Activated B cell treated with CpG ODN at 0.5 μM for 24 hours (primary cell): ENCODE results near the gene CAPRIN1. TPM values are rescaled to one million over a fixed set of nuclear protein-coding genes. Genes with fewer than 3 reads are reported as not detected.
A peak's percentile ranks its signal among the peaks of the same experiment; 100 is the strongest.

Experiments
- ATAC-seq: fragments of 200-7000 bp; cut with Tn5 transposase; one replicate; pipeline ENCODE4 v1.10.0; 2021; ENCODE audit warnings: low read depth, mild to moderate bottlenecking, moderate library complexity
- CTCF ChIA-PET: fragments of 350-600 bp; sonication (Branson Sonifier 250); formaldehyde crosslinking; loops from one replicate; lab custom pipeline; 2021; ENCODE audit warnings: antibody characterized with exemption; lab: Charles Lee
- POLR2A ChIA-PET: fragments of 350-600 bp; sonication (Branson Sonifier 250); formaldehyde crosslinking; loops from one replicate; lab custom pipeline; 2021; ENCODE audit warnings: antibody characterized with exemption; lab: Charles Lee
- DNase-seq: peaks from one replicate; pipeline ENCODE4 v3.0.0; 2022
- H3K27ac Mint-ChIP-seq: one replicate; pipeline ENCODE4 v1.8.0; 2020; ENCODE audit warnings: mixed read lengths
- H3K27me3 Mint-ChIP-seq: one replicate; pipeline ENCODE4 v1.8.0; 2021; ENCODE audit warnings: mixed read lengths
- H3K36me3 Mint-ChIP-seq: one replicate; pipeline ENCODE4 v1.8.0; 2021; ENCODE audit warnings: low read depth, mixed read lengths
- H3K4me1 Mint-ChIP-seq: one replicate; pipeline ENCODE4 v1.8.0; 2021; ENCODE audit warnings: mixed read lengths
- H3K4me3 Mint-ChIP-seq: one replicate; pipeline ENCODE4 v1.8.0; 2020; ENCODE audit warnings: mild to moderate bottlenecking, mixed read lengths
- H3K9me3 Mint-ChIP-seq: one replicate; pipeline ENCODE4 v1.8.0; 2020; ENCODE audit warnings: mixed read lengths
- intact Hi-C: fragments of 100-400 bp; cut with micrococcal nuclease; formaldehyde crosslinking; loops from one replicate; pipeline ENCODE4 v1.15.1; 2024
- total RNA-seq: library from RNA; stranded (reverse); gene quantifications from 2 replicates; pipeline ENCODE4 v1.2.3, GENCODE V29; 2022
- TF ChIP-seq, protein P1 (sequence below): fragments of 200-600 bp; IDR thresholded peaks from one replicate; pipeline ENCODE4 v1.8.0; 2022; ENCODE audit warnings: antibody characterized with exemption, mild to moderate bottlenecking

The CAPRIN1 gene
- total RNA-seq, 1 donor from 2014 or later = 158 TPM

DNA sequence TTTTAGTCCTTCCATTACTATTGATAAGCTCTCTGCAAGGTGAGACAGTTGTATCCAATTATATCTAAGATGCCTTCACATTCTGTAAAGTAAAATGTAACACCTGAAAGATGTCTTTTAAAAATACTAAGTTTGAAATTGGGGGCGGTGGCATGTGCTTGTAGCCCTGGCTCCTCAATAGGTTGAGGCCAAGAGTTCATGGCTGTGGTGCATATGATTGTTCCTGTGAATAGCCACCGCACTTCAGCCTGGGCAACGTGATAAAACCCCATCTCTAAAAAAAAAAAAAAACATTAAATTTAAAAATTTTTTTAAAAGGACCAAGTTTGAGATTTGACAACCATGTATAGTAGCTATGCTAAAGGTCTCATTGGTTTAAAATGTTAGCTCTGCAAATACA, 20.5 kb downstream of the CAPRIN1 start:
- ChIA-PET CTCF (interaction anchor here (0.7 kb wide), 1 partner anchor 981 kb away, joined by 3 read pairs; no protein-coding TSS in a partner anchor), POLR2A (interaction anchor here (1.0 kb wide), 1 partner anchor 31 kb away, joined by 4 read pairs; no protein-coding TSS in a partner anchor)
- ATAC-seq = no peak
- no peak overlapping the region for H3K4me3 Mint-ChIP-seq
- no peak overlapping the region for H3K27ac Mint-ChIP-seq
- no peaks in the 10 kb centered on the region for H3K27me3 Mint-ChIP-seq
- no peak for DNase-seq
- intact Hi-C loops = no loop called here
- no peaks in the 10 kb centered on the region for H3K9me3 Mint-ChIP-seq
- peaks cover 45% of the 10 kb centered on the region for H3K36me3 Mint-ChIP-seq
- H3K4me1 Mint-ChIP-seq = peaks cover 28% of the 10 kb centered on the region
- TF ChIP-seq, protein P1, sequence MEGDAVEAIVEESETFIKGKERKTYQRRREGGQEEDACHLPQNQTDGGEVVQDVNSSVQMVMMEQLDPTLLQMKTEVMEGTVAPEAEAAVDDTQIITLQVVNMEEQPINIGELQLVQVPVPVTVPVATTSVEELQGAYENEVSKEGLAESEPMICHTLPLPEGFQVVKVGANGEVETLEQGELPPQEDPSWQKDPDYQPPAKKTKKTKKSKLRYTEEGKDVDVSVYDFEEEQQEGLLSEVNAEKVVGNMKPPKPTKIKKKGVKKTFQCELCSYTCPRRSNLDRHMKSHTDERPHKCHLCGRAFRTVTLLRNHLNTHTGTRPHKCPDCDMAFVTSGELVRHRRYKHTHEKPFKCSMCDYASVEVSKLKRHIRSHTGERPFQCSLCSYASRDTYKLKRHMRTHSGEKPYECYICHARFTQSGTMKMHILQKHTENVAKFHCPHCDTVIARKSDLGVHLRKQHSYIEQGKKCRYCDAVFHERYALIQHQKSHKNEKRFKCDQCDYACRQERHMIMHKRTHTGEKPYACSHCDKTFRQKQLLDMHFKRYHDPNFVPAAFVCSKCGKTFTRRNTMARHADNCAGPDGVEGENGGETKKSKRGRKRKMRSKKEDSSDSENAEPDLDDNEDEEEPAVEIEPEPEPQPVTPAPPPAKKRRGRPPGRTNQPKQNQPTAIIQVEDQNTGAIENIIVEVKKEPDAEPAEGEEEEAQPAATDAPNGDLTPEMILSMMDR = no peak

DNA sequence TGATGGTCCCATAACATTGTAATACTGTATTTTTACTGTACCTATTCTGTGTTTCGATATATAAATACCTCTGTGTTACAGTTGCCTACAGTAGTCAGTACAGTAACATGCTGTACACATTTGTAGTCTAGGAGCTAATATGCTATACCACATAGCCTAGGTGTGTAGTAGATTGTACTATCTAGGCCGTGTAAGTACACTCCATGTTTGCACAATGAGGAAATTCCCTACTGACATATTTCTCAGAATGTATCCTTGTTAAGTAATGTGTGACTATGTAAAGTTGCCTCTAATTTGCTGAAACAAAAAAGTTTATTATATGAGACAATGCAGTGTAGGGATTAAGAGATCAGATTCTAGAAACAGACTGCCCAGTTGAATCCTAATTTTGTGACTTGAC, 21.3 kb downstream of the CAPRIN1 start:
- ChIA-PET POLR2A (no interaction called here), CTCF (no interaction called here)
- H3K9me3 Mint-ChIP-seq = no peaks in the 10 kb centered on the region
- H3K36me3 Mint-ChIP-seq = peaks cover 53% of the 10 kb centered on the region
- no peak overlapping the region for H3K27ac Mint-ChIP-seq
- intact Hi-C loops = no loop called here
- ATAC-seq (no peak), DNase-seq (no peak)
- no peaks in the 10 kb centered on the region for H3K27me3 Mint-ChIP-seq
- H3K4me3 Mint-ChIP-seq = no peak overlapping the region
- H3K4me1 Mint-ChIP-seq = peaks cover 20% of the 10 kb centered on the region
- TF ChIP-seq, protein P1 = no peak

DNA sequence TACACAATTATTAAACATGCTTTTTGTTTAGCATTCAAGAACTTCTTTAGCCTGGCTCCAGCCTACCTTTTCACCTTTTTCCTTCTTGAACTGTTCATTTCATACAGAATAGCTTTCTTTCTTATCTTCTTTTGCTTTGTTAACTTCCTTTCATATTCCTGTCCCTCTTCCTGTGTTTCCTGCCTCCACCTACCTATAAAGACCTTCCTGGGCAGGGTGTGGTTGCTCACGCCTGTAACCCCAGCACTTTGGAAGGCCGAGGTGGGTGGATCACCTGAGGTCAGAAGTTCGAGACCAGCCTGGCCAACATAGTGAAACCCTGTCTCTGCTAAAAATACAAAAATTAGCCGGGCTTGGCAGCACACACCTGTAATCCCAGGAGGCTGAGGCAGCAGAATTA, 22.9 kb downstream of the CAPRIN1 start:
- ChIA-PET CTCF (interaction anchor here (1.3 kb wide), 1 partner anchor 14 kb away, joined by 3 read pairs; no protein-coding TSS in a partner anchor), POLR2A (no interaction called here)
- Mint-ChIP-seq H3K36me3 (peaks cover 68% of the 10 kb centered on the region), H3K27ac (peak overlapping the region; percentile 80), H3K4me1 (peaks cover 13% of the 10 kb centered on the region), H3K4me3 (no peak overlapping the region), H3K9me3 (no peaks in the 10 kb centered on the region), H3K27me3 (no peaks in the 10 kb centered on the region)
- intact Hi-C loops = no loop called here
- no peak for ATAC-seq
- DNase-seq = no peak
- TF ChIP-seq, protein P1 = no peak

DNA sequence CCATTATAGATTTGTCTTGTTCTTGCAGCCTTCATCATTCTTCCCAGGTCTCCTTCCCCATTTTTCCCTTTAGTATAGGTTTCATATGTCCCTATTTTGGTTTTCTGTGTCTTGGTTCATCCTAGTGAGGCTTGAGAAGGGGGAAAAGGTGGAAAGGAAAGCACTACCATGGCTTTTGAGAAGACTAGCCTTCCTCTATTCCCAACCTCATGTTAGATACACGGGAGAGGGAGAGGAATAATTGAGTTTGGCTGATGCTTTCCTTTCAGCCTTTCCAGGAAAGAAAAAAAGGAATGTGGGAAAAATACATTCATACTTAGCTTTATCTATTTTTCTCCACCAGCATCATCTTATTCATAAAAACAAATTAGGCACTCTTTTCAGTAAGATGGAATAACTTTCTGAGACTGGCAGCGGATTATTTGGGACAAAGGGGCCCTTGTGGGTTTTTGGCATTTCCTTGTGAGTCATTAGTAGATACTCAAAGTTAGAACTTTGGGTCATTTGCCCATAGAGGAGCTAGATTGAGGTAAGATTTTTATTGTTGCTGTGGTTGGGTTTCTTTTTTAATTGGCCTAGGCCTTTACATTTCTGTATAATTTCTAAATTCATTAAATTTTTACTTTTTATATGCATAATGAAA, 23.8 kb downstream of the CAPRIN1 start:
- peaks cover 75% of the 10 kb centered on the region for H3K36me3 Mint-ChIP-seq
- no peak for DNase-seq
- H3K4me3 Mint-ChIP-seq = no peak overlapping the region
- peak overlapping the region; percentile 32 for H3K27ac Mint-ChIP-seq
- ATAC-seq = no peak
- ChIA-PET POLR2A (interaction anchor here (0.6 to 0.7 kb wide), 2 partner anchors 8 to 28 kb away, joined by 3 read pairs; no protein-coding TSS in a partner anchor), CTCF (interaction anchor here (1.2 to 2.4 kb wide), 4 partner anchors 10 to 84 kb away, joined by 3 to 14 read pairs (median 4); no protein-coding TSS in a partner anchor)
- TF ChIP-seq, protein P1 = no peak
- no peaks in the 10 kb centered on the region for H3K27me3 Mint-ChIP-seq
- H3K4me1 Mint-ChIP-seq = peaks cover 6% of the 10 kb centered on the region
- no peaks in the 10 kb centered on the region for H3K9me3 Mint-ChIP-seq
- intact Hi-C loops = no loop called here

DNA sequence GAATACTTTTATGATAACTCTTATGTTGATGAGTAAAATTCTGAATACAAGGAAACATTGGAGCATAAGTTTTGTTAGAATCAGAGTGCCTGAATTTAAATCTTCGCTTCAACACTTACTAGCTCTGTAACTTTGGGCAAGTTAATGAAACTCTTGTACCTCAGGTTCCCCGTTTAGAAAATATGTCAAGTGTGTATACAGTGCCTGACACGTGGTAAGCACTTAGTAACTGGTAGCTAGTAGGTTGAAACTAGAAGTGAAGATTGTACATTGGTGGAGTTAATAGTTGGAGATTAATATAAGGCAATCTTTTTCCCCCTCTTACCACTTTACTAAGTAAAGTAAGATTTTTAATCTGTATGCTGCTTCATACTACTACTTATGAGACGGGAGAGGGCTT, 29.1 kb downstream of the CAPRIN1 start:
- Mint-ChIP-seq H3K36me3 (peaks cover 83% of the 10 kb centered on the region), H3K9me3 (no peaks in the 10 kb centered on the region), H3K4me3 (no peak overlapping the region), H3K27ac (no peak overlapping the region), H3K27me3 (no peaks in the 10 kb centered on the region), H3K4me1 (no peaks in the 10 kb centered on the region)
- ATAC-seq (no peak), DNase-seq (no peak)
- ChIA-PET POLR2A (no interaction called here), CTCF (interaction anchor here (0.8 to 1.2 kb wide), 2 partner anchors 84 to 275 kb away, joined by 3 to 4 read pairs; no protein-coding TSS in a partner anchor)
- TF ChIP-seq, protein P1 = no peak
- intact Hi-C loops = no loop called here
